HPDE6-E6E7 (cell line): ENCODE data around the gene PPP1R13B.

Experiments
- DNase-seq: peaks from one replicate; pipeline ENCODE4 v3.0.0; 2011; ENCODE audit warnings: missing footprints; ENCODE audit errors: extremely low spot score

Gene PPP1R13B

GRCh38 chr14:103881268-103882201, 34.2 kb upstream of the PPP1R13B start:
- DNase-seq, result no peak

DNA sequence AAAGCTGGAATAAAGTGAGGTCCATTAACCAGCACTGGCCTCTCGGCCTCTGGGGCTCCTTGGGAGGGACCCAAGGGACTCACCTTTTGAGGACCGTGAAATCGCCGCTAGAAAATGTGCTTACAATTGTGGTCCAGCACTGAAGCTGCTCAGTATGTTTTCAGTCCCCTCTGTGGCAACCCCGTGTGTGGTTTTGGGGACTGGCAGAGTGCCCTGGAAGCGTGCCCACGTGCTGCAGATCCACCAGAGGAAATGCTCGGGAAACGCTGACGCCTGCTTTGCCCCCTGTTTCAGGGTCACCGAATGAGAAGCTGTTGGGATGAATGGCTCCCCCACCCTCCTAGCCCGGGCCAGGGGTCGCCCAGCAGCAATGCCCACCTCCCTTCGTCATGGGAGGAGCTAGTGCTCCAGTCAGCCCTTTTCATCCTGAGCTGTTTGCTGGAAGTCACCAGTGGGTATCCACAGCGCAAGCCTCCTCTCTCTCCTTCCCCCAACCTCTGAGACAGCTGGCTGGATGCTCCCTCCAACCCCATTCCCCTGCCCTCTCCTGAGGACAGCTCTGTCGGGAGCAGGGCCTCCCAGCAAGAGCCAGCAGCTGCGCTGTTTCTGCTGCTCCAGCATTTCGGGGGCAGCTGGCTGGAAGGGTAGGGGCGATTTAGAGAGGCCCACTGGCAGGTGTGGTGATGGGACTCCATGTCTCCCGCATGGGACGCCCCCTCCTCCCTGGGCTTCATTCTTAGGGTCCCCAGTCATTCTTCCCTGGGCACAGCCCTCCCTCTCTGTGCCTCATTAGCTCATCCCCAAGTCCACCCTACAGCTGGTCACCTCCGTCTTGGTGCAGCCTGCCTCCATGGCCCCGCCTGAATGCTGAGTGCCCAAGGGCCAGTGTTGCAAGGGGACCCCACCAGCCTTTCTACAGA, 33.2 kb upstream of the PPP1R13B start:
- DNase-seq, result no peak

DNA sequence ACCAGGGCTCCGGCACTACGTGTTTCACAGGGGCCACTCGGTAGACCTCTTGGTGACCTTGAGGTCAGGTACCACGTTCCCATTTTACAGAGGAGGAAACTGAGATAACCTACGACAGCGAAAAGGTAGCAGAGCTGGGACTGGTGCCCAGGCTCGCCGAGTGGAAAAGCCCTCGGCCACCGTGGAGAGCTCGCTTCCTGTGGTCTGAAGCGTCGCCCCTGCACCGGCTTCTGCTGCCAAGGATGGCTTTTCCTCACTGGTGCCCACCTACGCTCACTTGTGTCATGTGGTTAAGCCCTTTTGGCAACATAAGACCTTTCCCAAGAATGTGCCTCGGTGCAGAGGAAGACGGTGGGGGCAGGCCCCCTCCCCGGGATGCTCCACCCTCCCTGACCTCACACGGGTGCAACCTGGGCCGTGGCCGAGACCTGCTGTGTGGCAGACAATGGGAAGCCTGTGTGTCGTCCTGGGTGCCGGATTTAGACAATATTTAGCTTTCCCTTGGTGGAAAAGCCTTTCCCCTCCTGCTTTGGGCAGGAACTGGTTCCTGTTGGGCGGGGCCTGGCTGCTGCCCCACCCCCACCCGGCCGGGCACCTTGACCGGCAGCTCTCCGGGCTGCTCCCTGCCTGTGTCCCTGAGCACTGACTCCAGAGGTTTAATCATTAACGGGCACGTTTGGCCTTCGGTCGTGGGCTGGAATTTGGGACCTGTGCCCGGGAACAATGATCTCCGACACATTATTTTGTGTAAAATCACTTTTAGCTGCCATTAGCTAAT, 32.4 kb upstream of the PPP1R13B start:
- peak; percentile 65 for DNase-seq

DNA sequence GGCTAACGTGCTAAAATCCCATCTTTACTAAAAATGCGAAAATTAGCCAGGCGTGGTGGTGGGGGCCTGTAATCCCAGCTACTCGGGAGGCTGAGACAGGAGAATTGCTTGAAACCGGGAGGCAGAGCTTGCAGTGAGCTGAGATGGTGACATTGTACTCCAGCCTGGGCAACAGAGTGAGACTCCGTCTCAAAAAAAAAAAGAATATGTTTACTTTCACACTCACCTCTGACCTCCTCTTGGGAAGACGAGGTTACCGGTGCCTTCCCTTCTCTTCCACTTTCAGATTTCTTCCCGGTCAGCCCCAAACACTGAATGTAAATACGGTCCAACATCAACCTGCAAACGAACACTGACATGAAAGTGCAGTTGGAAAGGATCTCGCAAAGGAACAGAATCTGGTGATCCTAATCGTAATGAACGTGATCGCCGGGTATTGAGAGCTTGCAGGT, 31.8 kb upstream of the PPP1R13B start:
- no peak for DNase-seq

- no peak for DNase-seq
These were observed 30.8 kb upstream of the PPP1R13B start for GRCh38 chr14:103878180-103878579.

GRCh38 chr14:103875010-103875409, 27.6 kb upstream of the PPP1R13B start:
- no peak for DNase-seq

GRCh38 chr14:103872481-103873113, 25.2 kb upstream of the PPP1R13B start:
- DNase-seq, result no peak

DNA sequence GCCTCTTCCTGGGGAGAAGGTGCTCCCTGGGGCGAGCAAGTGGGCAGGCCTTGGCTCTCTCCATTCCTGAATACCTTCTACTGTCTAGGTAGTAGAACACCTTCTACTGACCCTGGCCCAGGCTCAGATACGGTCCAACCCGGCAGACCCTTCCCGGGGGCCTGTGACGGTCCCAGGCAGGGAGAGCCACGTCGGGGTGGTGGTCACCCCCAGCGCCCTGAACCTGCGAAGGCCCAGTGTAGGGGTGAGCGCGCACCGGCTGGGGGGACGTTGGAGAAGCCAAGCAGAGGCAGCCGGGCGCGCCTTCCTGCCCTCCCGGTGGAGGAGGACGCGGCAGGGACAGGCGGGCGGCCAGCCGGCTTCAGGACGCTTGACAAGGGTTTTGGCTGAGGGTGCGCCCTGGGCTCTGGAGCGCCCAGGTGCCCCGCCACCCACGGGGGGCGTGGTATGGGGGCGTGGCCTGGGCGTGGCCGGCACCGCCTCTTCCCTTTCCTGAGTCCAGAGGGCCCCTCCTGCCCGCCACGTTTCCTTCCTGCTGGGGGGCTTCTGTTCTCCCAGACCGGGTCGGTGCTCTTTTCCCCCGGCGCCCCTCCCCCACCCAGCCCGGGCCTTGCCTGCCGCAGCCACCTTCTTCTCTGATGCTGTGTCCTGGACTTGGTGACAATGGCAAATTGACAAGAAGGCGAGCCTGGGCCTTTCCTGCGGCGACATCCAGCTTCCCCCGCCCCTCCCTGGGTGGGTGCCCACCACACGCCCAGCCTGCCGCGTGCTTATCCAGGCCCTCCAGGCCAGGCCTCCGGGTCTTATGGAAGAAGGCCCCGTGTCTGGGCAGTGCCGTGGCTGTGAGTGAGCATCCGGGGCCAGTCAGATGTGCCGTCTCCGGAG, 24.5 kb upstream of the PPP1R13B start:
- no peak for DNase-seq

DNA sequence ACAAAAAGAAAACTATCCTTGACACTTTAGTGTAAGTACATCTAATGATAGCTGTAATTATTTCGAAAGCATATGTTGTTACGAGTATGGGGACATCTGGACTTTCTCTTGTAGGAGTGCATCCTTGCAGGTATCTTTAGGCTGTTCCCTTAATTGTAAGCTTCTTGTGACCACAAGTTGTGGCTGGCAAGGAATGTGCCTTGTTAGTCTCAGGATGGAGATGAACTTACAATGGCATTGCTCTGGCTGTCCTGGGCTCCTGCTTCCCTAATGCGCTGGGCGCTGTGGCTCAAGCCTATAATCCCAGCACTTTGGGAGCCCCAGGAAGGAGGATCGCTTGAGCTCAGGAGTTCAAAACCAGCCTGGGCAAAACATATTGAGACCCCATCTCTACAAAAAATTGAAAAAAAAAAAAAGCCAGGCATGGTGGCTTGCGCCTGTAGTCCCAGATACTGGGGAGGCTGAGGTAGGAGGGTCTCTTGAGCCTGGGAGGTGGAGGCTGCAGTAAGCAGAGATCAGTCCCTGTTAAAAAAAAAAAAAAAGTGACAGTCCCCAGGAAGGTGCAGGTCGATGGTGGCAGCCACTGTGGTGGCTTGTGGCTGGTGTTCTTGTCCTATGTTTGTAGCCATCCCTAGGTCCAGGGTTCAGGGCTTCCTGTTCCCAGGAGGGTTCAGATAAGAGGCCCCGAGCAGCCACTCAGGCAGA, 23.7 kb upstream of the PPP1R13B start:
- DNase-seq, result no peak

DNA sequence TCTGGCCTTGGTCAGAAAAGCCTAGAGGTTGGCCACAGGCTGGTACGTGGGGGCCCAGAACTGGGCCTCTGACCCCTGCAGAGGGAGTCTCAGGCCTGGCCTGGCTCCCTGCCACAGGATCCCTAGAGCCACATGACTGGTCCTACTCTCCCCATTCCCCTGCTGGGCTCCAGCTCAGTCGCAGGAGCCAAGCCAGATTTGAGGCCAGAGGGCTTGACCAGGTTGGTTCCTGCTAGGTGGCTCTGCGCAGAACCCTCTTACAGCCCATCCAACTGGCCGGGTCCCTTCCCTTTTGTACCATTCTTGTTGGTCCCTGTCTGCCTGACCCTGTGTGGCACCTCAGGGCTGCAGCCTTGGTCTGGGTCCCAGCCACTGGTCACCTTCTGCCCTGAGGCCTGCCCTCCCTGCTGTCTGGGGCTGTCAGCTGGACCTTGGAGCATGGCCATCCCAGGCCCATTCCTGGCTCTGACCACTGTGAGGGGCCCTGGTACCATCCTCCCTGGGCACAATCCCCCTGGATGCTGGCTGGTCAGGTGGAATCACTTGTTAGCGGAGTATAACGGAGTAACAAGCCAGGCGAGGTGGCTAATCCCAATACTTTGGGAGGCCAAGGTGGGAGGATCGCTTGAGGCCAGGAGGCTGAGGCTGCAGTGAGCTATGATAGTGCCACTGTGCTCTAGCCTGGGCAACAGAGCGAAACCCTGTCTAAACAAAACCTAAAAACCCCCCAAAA, 22.9 kb upstream of the PPP1R13B start:
- DNase-seq, result no peak

DNA sequence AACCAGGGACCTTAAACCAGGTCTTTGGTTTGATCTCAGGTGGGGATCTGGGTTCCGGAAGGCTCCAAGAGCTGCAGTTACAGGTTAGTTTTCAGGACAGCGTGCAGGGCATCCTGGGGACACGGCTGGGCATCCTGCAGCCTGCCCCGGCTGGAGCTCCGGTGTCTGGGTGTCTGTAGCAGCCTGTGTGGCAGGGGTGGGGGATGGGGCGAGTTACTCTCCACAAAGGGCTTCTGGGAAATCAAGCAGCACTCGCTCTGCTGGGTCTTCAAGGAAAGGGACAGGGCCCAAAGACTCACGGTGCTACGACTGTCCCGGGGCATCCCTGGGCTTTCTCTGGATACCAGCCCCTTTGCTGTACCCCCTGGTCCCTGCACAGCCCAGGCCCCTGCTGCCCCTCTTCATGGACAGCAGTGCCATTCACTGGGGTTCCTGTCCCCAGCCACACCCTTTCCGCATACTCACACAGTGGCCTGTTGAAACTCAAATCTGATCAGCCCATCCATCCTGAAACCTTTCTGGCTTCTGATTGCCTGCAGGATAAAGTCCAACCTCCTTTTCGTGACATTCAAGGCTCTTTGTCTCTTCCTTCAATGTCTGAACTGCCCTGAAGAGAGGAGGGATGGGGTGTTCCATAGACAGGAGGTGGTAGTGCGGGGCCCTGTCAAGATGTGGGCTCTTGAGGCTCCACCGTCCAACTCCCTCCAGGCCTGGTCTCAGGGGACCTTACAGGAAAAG, 22.2 kb upstream of the PPP1R13B start:
- no peak for DNase-seq

DNA sequence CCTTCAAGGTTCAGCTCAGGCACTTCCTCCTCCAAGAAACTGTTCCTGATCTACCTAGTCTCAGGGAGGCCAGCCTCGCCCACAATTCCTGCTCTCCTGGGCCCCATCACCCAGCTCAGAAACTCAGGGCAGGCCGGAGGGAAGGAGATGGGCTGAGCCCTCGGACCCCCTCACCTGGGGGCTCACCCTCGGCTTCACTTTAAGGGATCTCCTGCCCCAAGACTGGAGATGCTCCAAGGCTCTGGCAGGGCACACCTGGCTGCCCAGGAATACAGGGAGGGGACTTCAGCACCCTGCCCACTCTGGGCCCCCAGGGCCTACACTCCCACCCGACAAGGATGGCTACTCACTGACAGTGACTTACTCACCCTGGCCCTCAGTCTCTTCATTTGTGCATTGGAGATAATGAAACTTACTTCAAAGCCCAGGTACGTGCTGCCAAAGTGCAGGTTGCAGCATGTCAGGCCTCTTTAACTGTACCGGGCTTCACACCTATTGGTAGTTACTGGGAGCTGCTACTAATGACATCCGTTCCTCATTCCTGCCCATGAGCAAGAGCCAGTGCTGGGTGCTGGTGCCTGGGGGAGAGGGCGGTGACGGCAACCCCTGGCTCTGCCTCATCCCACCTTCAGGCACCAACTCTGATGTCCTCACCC, 21.0 kb upstream of the PPP1R13B start:
- peak; percentile 100 for DNase-seq

DNA sequence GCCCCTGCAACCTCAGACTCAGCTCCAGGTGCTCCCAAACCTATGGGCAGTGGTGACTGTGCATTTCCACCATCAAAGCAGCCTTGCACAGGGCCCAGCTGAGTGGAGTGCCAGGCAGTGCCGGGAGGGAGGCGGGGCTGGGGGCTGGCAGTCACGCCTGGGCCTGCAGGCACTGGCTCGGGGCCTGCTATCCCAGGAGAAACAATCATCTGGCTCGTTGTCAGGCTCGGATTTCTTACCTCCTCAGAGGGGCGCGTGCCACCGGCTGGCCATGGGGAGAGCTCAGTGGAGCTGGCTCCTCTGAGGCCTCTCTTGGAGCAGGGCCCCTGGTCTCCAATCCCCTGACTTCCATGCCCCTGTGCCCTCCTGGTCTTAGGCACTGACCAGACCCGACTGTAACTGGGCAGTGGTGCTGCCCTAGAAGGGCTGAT, 20.2 kb upstream of the PPP1R13B start:
- peak; percentile 92 for DNase-seq

DNA sequence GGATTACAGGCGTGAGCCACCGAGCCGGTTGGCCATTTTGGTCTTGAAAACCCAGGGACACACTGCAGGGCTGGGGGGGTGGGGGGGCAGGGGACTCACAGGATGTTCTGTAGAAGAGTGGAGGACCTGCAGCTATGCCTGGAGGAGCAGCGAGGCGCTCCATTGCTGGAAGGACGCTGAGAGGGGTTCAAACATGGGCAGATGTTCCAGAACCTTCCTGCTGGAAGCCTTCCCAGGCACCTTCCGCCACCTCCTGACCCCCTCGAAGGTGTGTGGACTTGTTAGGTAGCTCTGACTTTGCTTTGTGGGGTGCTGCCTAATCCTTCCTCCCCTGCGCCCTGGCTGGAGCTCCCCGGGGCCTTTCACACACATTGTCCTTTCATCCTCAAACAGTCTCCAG, 19.6 kb upstream of the PPP1R13B start:
- DNase-seq, result no peak

- DNase-seq, result no peak
These were observed 15.9 kb upstream of the PPP1R13B start for GRCh38 chr14:103863245-103863644.

- DNase-seq, result no peak
These were observed 15.0 kb upstream of the PPP1R13B start for GRCh38 chr14:103862393-103862782.
